Measurements from ENCODE around the gene OR1N2. TPM values are rescaled to one million over a fixed set of nuclear protein-coding genes. Genes with fewer than 3 reads are reported as not detected.

OR1N2 gene
- total and polyA plus RNA-seq, 4 donors, result not detected

GRCh38 chr9:122572456-122572855, 19.5 kb downstream of the OR1N2 start:
- no peak for DNase-seq (ENCODE audit: low spot score)
- Histone ChIP-seq H3K9ac (ENCODE audit: low read depth in 1 of 2, low read length in 2 of 2) (no peak overlapping the region), H3K4me1 (ENCODE audit: control insufficient read depth in 4 of 4, insufficient read depth in 4 of 4, low read length in 3 of 4) (no peaks in the 10 kb centered on the region), H3K27ac (ENCODE audit: low read depth in 1 of 2, low read length in 2 of 2) (no peak overlapping the region), H3K27me3 (ENCODE audit: control insufficient read depth in 4 of 4, insufficient read depth in 4 of 4, low read length in 3 of 4) (no peaks in the 10 kb centered on the region), H3K9me3 (ENCODE audit: control insufficient read depth in 4 of 4, low read length in 3 of 4) (no peaks in the 10 kb centered on the region), H3K4me3 (ENCODE audit: low read depth in 1 of 3, low read length in 3 of 3) (no peak overlapping the region), H3K36me3 (ENCODE audit: control insufficient read depth in 4 of 4, insufficient read depth in 3 of 4, low read depth in 1 of 4, low read length in 3 of 4) (no peaks in the 10 kb centered on the region)
- TF ChIP-seq REST (IDR thresholded peaks at IDR 0.05) (no peak), SP1 (IDR thresholded peaks at IDR 0.05) (no peak), CTCF (IDR thresholded peaks at IDR 0.05; ENCODE audit: low read depth, low read length, missing input control) (no peak)
- 43% methylated on average over 2 of the region's 2 CpGs for WGBS

- 65% methylated on average over 5 of the region's 5 CpGs for WGBS
- Histone ChIP-seq H3K36me3 (ENCODE audit: control insufficient read depth in 4 of 4, insufficient read depth in 3 of 4, low read depth in 1 of 4, low read length in 3 of 4) (no peaks in the 10 kb centered on the region), H3K27me3 (ENCODE audit: control insufficient read depth in 4 of 4, insufficient read depth in 4 of 4, low read length in 3 of 4) (no peaks in the 10 kb centered on the region), H3K4me1 (ENCODE audit: control insufficient read depth in 4 of 4, insufficient read depth in 4 of 4, low read length in 3 of 4) (no peaks in the 10 kb centered on the region), H3K9ac (ENCODE audit: low read depth in 1 of 2, low read length in 2 of 2) (no peak overlapping the region), H3K9me3 (ENCODE audit: control insufficient read depth in 4 of 4, low read length in 3 of 4) (no peaks in the 10 kb centered on the region), H3K27ac (ENCODE audit: low read depth in 1 of 2, low read length in 2 of 2) (no peak overlapping the region), H3K4me3 (ENCODE audit: low read depth in 1 of 3, low read length in 3 of 3) (no peak overlapping the region)
- TF ChIP-seq REST (IDR thresholded peaks at IDR 0.05) (no peak), NR2F2 (IDR thresholded peaks at IDR 0.05) (no peak), SP1 (IDR thresholded peaks at IDR 0.05) (no peak), HNF4A (conservative IDR thresholded peaks at IDR 0.05) (no peak), ATF3 (IDR thresholded peaks at IDR 0.05) (no peak), JUND (IDR thresholded peaks at IDR 0.05) (no peak), HNF4G (IDR thresholded peaks at IDR 0.05) (no peak), FOXA2 (IDR thresholded peaks at IDR 0.05) (no peak), EGR1 (IDR thresholded peaks at IDR 0.05; ENCODE audit: low read depth in 2 of 2) (no peak), CTCF (IDR thresholded peaks at IDR 0.05; ENCODE audit: low read depth, low read length, missing input control) (no peak), FOXA1 (IDR thresholded peaks at IDR 0.05) (no peak), MAX (IDR thresholded peaks at IDR 0.05) (no peak), RXRA (IDR thresholded peaks at IDR 0.05) (no peak), RAD21 (IDR thresholded peaks at IDR 0.05) (no peak), TAF1 (conservative IDR thresholded peaks at IDR 0.05) (no peak), ZBTB33 (IDR thresholded peaks at IDR 0.05) (no peak), YY1 (IDR thresholded peaks at IDR 0.05) (no peak), GABPA (IDR thresholded peaks at IDR 0.05 in 1 of 2, conservative IDR thresholded peaks at IDR 0.05 in 1 of 2) (no peak)
- DNase-seq (ENCODE audit: low spot score), result no peak
These were observed 27.0 kb downstream of the OR1N2 start for GRCh38 chr9:122579874-122580273.

Measured in liver (tissue), 9 donors.